BLaER1 treated with 17β-estradiol and CSF1 and Interleukin-3, amounts not matched to agents 10 nM and 100 nM (cell line): ENCODE data around the gene SCUBE2.
"Not testable (repeated sequence)": the region's sequence is repeated elsewhere in the genome, so short reads cannot be mapped to it uniquely, and the experiment has no call there.

ENCODE experiments used
- H3K27ac ChIP-seq, 11 experiments: shearing (Covaris generic); formaldehyde crosslinking; 2 replicates each; pipeline ENCODE4 v1.8.1; 2022
- H3K27me3 ChIP-seq, 11 experiments: shearing (Covaris generic); formaldehyde crosslinking; 2 replicates each; pipeline ENCODE4 v1.8.1; 2022
- H3K36me3 ChIP-seq, 11 experiments: shearing (Covaris generic); formaldehyde crosslinking; 2 replicates each; pipeline ENCODE4 v1.8.1; 2022
- H3K4me1 ChIP-seq, 10 experiments: shearing (Covaris generic); formaldehyde crosslinking; 2 replicates each; pipeline ENCODE4 v1.8.1; 2022
- H3K4me2 ChIP-seq, 11 experiments: shearing (Covaris generic); formaldehyde crosslinking; 2 replicates each; pipeline ENCODE4 v1.8.1; 2022
- H3K4me3 ChIP-seq, 10 experiments: shearing (Covaris generic); formaldehyde crosslinking; 2 replicates each; pipeline ENCODE4 v1.8.1; 2022
- H3K9ac ChIP-seq, 11 experiments: shearing (Covaris generic); formaldehyde crosslinking; 2 replicates each; pipeline ENCODE4 v1.8.1; 2022
- H3K9me3 ChIP-seq, 11 experiments: shearing (Covaris generic); formaldehyde crosslinking; replicated peaks in 1 of 11; 2 replicates each; pipeline ENCODE4 v1.8.1; 2022
- H4K20me1 ChIP-seq, 11 experiments: shearing (Covaris generic); formaldehyde crosslinking; 2 replicates each; pipeline ENCODE4 v1.8.1; 2022
- Cebpa-rat ChIP-seq, 11 experiments: shearing (Covaris generic); IDR thresholded peaks; 2 replicates each; pipeline ENCODE4 v1.8.1; 2022

The SCUBE2 gene

DNA sequence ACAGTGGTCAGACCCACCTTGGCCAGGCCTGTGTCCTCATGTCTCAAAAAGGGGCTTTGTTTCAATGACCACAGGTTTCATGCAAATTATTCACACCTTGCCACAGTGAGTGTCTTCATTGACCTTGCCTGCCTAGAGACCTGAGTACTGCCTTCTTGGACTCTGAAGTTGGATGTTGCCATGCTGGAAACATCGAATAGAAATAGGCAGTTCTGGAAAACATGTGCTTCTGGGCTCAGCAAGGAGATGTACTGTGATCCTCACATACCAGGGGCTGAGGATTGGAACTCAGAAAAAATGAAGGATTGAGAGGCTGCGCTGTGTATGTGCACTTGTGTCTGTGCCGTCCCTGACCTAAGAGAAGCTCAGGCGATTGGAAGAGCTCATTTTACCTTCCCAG lies 78.0 kb downstream of the SCUBE2 start:
- Histone ChIP-seq H4K20me1 (no peaks in the 10 kb centered on the region), H3K4me2 (no peak overlapping the region), H3K9me3 (peaks cover 0 to 6% (median 0%) of the 10 kb centered on the region in 11 experiments; a peak in 1 of 22 replicates), H3K4me1 (peaks cover 0 to 28% (median 14%) of the 10 kb centered on the region in 10 experiments; a peak in 18 of 20 replicates), H3K36me3 (no peaks in the 10 kb centered on the region), H3K27ac (no peak overlapping the region), H3K27me3 (no peaks in the 10 kb centered on the region), H3K9ac (no peak overlapping the region), H3K4me3 (no peak overlapping the region)
- no peak for TF ChIP-seq Cebpa-rat (IDR thresholded peaks at IDR 0.05)

DNA sequence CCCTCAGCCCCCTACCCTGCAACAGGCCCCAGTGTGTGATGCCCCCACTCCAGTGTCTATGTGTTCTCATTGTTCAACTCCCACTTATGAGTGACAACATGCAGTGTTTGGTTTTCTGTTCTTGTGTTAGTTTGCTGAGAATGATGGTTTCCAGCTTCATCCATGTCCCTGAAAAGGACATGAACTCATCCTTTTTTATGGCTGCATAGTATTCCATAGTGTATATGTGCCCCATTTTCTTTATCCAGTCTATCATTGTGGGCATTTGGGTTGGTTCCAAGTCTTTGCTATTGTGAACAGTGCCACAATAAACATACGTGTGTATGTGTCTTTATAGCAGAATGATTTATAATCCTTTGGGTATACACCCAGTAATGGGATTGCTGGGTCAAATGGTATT lies 81.9 kb downstream of the SCUBE2 start:
- H3K9ac ChIP-seq, H3K4me2 ChIP-seq, H3K4me3 ChIP-seq, H3K9me3 ChIP-seq, H3K4me1 ChIP-seq, H4K20me1 ChIP-seq, H3K27ac ChIP-seq, H3K36me3 ChIP-seq: not testable (repeated sequence)
- H3K27me3 ChIP-seq, result peaks cover 18 to 29% (median 23%) of the 10 kb centered on the region in 11 experiments

GRCh38 chr11:9008661-9009060 lies 82.7 kb downstream of the SCUBE2 start:
- peaks cover 26 to 38% (median 32%) of the 10 kb centered on the region in 11 experiments for H3K27me3 ChIP-seq
- H3K36me3 ChIP-seq, result no peaks in the 10 kb centered on the region; a peak in 1 of 22 replicates
- no peak overlapping the region for H3K4me2 ChIP-seq
- no peak overlapping the region for H3K9ac ChIP-seq
- no peak for TF ChIP-seq Cebpa-rat (IDR thresholded peaks at IDR 0.05)
- no peaks in the 10 kb centered on the region for H4K20me1 ChIP-seq
- peaks cover 9 to 17% (median 12%) of the 10 kb centered on the region in 11 experiments for H3K9me3 ChIP-seq
- peaks cover 0 to 6% (median 4%) of the 10 kb centered on the region in 10 experiments; a peak in 7 of 20 replicates for H3K4me1 ChIP-seq
- no peak overlapping the region for H3K27ac ChIP-seq
- no peak overlapping the region for H3K4me3 ChIP-seq

- no peak for TF ChIP-seq Cebpa-rat (IDR thresholded peaks at IDR 0.05)
- no peak overlapping the region for H3K4me2 ChIP-seq
- H4K20me1 ChIP-seq, result no peaks in the 10 kb centered on the region
- peaks cover 11 to 21% (median 17%) of the 10 kb centered on the region in 11 experiments for H3K9me3 ChIP-seq
- no peak overlapping the region for H3K27ac ChIP-seq
- H3K27me3 ChIP-seq, result peaks cover 32 to 43% (median 38%) of the 10 kb centered on the region in 11 experiments
- peaks cover 0 to 12% (median 10%) of the 10 kb centered on the region in 10 experiments; a peak in 13 of 20 replicates for H3K4me1 ChIP-seq
- no peaks in the 10 kb centered on the region; a peak in 1 of 22 replicates for H3K36me3 ChIP-seq
- H3K9ac ChIP-seq, result no peak overlapping the region
- H3K4me3 ChIP-seq, result no peak overlapping the region
Measured at GRCh38 chr11:9008011-9008550, 83.3 kb downstream of the SCUBE2 start.

- H3K4me2 ChIP-seq, result no peak overlapping the region
- no peak overlapping the region for H3K27ac ChIP-seq
- no peak for TF ChIP-seq Cebpa-rat (IDR thresholded peaks at IDR 0.05)
Measured at GRCh38 chr11:9005087-9005486, 86.3 kb downstream of the SCUBE2 start.

GRCh38 chr11:9004183-9004926 lies 87.0 kb downstream of the SCUBE2 start:
- no peaks in the 10 kb centered on the region; a peak in 1 of 22 replicates for H4K20me1 ChIP-seq
- peak overlapping the region; percentile 59 to 91 (median 81) for H3K4me2 ChIP-seq
- no peaks in the 10 kb centered on the region; a peak in 1 of 22 replicates for H3K36me3 ChIP-seq
- no peak overlapping the region for H3K9ac ChIP-seq
- peaks cover 11 to 20% (median 18%) of the 10 kb centered on the region in 11 experiments for H3K9me3 ChIP-seq
- H3K27me3 ChIP-seq, result peaks cover 39 to 70% (median 62%) of the 10 kb centered on the region in 11 experiments
- no peak overlapping the region for H3K27ac ChIP-seq
- peaks cover 0 to 33% (median 13%) of the 10 kb centered on the region in 10 experiments; a peak in 13 of 20 replicates for H3K4me1 ChIP-seq
- no peak for TF ChIP-seq Cebpa-rat (IDR thresholded peaks at IDR 0.05)
- peak overlapping the region; percentile 32 to 65 (median 53) for H3K4me3 ChIP-seq

More at GRCh38 chr11:9005087-9005486, 86.3 kb downstream of the SCUBE2 start:
- no peak overlapping the region for H3K9ac ChIP-seq
- peaks cover 11 to 24% (median 18%) of the 10 kb centered on the region in 11 experiments for H3K9me3 ChIP-seq
- no peaks in the 10 kb centered on the region; a peak in 1 of 22 replicates for H3K36me3 ChIP-seq
- H3K4me1 ChIP-seq, result peaks cover 0 to 33% (median 13%) of the 10 kb centered on the region in 10 experiments; a peak in 13 of 20 replicates
- H3K27me3 ChIP-seq, result peaks cover 39 to 70% (median 62%) of the 10 kb centered on the region in 11 experiments
- no peaks in the 10 kb centered on the region; a peak in 1 of 22 replicates for H4K20me1 ChIP-seq
- no peak overlapping the region for H3K4me3 ChIP-seq

DNA sequence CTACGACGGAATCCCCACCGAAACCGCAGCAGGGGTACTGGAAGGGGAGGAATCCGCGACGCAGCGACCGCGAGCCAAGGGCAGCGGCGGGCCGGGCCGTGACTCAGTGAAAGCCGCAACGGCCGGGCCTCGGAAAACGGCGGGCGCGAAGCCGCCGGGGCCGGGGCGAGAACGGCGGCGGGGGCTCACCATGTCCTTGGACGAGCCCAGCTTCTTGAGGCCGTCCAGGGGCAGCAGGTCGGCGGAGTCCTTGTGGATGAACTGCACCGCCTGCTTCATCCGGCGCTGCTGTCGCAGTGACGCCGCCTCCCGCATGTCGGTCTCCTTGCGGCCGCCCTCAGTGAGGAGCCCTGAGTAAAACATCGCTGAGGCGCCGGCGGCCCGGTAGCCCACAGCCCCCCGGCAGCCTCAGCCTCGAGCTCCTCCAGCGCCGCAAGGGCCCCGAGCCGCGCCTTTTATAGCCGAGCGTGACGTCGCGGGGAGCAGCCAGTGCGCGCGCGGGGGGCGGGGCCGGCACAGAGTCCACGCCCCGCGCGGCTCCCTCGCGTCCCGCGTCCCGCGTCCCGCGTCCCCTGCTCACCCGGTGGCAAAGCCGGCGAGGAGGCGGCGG lies 87.7 kb downstream of the SCUBE2 start, which contains the start of gene NRIP3:
TSS of gene NRIP3 (minus strand) at position 429 of the 610 bp plus-strand sequence. CDS start at position 363, 66 bp downstream.
- H3K4me2 ChIP-seq, result peak within 1 kb of the TSS; percentile 59 to 91 (median 81)
- peaks cover 11 to 20% (median 18%) of the 10 kb centered on the region in 11 experiments for H3K9me3 ChIP-seq
- peak within 1 kb of the TSS; percentile 32 to 65 (median 53) for H3K4me3 ChIP-seq
- H3K4me1 ChIP-seq, result peaks cover 0 to 33% (median 13%) of the 10 kb centered on the region in 10 experiments; a peak in 13 of 20 replicates
- no peak for TF ChIP-seq Cebpa-rat (IDR thresholded peaks at IDR 0.05)
- peaks cover 39 to 70% (median 62%) of the 10 kb centered on the region in 11 experiments for H3K27me3 ChIP-seq
- no peak within 1 kb of the TSS for H3K27ac ChIP-seq
- no peaks in the 10 kb centered on the region; a peak in 1 of 22 replicates for H4K20me1 ChIP-seq
- peak within 1 kb of the TSS in 10 of 11 experiments; percentile 2 to 60 (median 24); a peak in 9 of 22 replicates for H3K9ac ChIP-seq
- H3K36me3 ChIP-seq, result no peaks in the 10 kb centered on the region; a peak in 1 of 22 replicates

DNA sequence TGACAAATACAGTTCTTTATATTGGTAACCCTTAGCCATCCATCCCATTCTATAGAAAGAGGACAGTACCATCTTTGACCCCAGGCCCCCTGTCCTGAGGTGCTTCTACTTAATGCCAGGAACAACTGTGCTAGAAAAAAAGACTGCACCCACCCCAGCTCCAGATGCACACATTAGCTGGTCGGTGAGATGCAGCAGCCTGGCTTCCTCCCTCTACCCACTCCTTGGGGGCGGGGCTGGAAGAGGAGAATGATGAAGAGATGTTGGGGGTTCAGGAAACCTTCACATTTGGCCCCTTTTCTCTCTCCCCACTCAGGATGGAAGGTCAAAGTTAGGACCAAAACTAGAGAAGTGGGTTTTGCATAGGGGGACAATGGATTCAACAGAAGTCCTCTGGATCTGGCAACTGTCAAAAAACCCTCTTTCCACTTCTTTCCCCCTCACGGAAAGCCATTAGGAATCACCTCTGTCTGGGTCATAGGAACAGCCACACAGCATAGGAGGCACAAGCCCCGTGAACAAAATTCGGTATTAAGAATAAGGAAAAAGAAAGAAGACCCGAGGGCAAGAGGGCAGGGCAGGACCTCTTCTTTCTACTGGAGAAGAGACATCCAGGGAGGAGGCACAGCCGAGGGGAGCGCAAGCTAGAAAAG lies 88.4 kb downstream of the SCUBE2 start:
- Histone ChIP-seq H3K9ac (peak overlapping the region in 8 of 11 experiments; percentile 6 to 60 (median 30); a peak in 8 of 22 replicates), H3K27ac (no peak overlapping the region), H3K36me3 (no peaks in the 10 kb centered on the region; a peak in 1 of 22 replicates), H3K4me1 (peaks cover 0 to 34% (median 13%) of the 10 kb centered on the region in 10 experiments; a peak in 13 of 20 replicates), H3K27me3 (peaks cover 39 to 70% (median 62%) of the 10 kb centered on the region in 11 experiments), H3K9me3 (peaks cover 11 to 20% (median 18%) of the 10 kb centered on the region in 11 experiments), H3K4me2 (peak overlapping the region; percentile 59 to 91 (median 81)), H4K20me1 (no peaks in the 10 kb centered on the region; a peak in 1 of 22 replicates), H3K4me3 (peak overlapping the region; percentile 32 to 65 (median 53))
- no peak for TF ChIP-seq Cebpa-rat (IDR thresholded peaks at IDR 0.05)
